ENCODE measurements around the gene UBXN6.

UBXN6 gene

DNA sequence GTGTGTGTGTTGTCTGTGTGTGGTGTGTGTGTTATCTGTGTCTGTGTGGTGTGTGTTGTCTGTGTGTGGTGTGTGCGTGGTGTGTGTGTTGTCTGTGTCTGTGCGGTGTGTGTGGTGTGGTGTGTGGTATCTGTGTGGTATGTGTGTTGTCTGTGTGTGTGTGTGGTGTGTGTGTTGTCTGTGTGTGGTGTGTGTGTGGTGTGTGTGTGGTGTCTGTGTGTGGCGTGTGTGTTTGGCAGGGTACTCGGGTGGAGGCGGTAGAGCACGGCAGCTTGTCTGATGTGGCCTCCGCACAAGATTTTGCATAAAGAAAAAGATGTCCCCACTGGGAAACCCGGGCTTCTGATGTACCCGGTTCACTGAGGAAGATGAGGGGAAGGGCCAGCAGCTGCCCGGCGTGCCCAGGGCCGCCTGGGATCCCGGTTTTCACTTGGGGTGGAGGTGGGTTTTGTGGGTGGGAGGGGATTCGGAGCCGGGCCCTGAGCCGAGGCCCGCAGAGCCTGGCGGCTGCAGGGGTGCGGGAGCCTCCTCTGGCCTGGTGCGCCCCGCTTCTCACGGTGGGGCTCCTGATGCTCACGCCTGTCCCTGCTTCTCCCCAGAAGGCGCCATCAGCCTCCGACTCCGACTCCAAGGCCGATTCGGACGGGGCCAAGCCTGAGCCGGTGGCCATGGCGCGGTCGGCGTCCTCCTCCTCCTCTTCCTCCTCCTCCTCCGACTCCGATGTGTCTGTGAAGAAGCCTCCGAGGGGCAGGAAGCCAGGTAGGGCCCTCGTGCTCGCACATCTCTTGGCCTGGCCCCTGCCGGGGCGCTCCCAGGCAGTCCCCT is 35.7 kb upstream of the UBXN6 start:
- no peak for DNase-seq

DNA sequence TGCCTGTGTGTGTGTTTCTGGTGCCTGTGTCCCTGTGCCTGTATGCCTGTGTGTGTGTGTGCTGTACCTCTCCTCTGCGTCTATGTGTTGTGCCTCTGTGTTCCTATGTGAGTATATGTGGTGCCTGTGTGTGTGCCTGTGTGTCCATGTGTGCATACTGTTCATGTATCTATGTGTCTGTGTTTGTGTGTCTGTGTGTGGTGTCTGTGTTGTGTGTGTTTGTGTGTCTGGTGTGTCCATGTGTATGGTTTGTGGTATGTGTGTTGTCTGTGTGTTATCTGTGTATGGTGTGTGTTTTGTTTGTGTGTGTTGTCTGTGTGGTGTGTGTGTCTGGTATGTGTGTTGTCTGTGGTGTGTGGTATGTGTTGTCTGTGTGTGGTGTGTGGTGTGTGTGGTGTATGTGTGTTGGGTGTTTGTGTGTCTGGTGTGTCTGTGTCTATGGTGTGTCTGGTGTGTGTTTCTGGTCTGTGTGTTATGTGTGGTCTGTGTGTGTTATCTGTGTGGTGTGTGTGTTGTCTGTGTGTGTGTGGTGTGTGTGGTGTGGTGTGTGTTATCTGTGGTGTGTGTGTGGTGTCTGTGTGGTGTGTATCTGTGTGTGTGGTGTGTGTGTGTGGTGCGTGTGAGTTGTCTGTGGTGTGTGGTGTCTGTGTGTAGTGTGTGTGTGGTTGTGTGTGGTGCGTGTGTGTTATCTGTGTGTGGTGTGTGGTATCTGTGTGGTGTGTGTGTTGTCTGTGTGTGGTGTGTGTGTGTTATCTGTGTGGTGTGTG is 34.9 kb upstream of the UBXN6 start:
- DNase-seq: no peak

DNA sequence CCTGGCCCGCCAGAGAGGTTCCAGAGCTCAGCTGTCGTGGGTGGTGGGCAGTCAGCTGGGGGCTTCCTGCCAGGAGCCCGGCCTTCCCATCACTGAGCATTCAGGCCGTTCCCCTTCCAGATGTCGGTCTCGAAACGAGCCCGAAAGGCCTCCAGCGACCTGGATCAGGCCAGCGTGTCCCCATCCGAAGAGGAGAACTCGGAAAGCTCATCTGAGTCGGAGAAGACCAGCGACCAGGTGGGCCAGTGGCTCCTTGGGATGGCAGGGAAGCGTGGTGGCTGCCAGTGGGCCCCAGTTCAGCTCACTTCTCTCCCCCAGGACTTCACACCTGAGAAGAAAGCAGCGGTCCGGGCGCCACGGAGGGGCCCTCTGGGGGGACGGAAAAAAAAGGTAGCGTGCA is 33.9 kb upstream of the UBXN6 start:
- DNase-seq: no peak

DNA sequence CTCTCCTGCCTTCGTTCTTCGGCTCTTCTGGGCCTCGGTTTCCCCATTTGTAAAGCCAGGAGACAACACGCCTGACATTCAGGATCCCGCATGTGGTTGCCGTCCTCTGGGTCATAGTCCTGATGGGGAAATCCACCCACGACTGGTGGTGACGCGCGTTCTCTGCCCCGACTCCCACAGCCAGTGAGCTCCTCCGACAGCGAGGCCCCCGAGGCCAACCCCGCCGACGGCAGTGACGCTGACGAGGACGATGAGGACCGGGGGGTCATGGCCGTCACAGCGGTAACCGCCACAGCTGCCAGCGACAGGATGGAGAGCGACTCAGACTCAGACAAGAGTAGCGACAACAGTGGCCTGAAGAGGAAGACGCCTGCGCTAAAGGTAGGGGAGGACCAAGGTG is 30.9 kb upstream of the UBXN6 start:
- no peak for DNase-seq

DNA sequence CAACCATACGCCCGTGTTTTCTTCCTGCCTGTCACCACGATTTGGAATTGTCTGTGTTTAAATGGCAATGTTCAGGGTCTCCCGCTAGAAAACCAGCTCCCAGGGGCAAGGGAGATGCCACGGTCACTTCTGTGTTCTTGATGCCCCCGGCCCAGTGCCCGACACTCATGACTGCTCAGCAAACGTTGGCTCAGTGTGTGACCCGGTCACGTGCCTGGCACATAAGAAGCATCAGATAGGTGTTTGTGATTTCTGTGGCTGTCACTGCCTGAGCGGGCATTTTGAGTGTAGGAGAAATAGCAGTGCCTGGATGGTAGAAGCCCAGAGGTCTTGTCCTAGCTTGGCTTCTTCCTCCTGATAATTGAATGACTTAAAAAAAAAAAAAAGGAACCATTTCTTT is 30.0 kb upstream of the UBXN6 start:
- DNase-seq: no peak

DNA sequence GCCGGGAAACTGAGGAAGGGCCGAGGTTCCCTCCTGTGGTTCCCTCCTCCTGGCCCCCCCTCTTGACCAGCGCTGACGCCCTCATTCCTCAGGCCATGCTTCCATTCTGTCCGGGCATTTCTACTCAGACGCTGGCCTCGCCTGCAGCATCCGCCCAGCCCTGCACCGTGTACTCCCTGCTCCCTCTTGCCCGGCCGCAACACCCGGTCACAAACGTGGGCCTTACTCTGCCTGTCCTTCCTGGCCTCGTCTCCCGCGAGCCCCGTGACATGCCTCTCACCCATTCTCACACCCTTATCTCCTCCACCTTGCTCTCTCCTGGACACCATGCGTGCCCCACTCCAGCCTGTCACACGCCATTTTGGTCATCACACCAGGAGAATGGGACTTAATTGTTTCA is 25.8 kb upstream of the UBXN6 start:
- DNase-seq: no peak

DNA sequence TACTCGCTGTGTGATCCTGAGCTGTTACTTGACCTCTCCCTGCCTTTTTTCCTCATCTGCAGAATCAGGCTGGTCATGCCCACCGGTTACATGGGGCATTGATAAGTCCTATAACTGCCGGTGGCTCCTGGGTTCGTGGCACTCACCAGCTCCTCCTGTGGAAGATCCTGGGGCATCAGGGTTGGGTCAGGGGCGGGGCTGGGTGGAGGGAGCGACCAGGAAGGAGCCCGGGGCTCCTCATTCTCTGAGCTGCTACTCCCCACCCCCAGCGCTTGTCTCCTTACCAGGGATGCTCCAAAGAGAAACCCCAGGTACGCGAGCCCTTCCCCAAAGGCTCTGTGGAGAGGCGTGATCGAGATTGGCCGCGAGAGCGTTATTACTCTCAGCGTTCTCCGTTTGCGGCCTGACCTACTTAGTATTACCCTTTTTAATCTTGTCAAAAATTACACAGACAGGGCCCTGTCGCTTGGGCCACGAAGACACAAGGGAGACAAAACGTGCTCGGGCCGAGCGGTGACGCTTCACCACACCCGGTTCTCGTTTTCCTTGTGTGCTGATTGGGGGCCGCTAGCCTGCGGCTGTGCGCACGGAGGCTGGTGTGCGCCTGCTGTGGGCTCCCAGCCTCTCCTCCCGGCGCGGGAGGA is 25.2 kb upstream of the UBXN6 start:
- DNase-seq: no peak

DNA sequence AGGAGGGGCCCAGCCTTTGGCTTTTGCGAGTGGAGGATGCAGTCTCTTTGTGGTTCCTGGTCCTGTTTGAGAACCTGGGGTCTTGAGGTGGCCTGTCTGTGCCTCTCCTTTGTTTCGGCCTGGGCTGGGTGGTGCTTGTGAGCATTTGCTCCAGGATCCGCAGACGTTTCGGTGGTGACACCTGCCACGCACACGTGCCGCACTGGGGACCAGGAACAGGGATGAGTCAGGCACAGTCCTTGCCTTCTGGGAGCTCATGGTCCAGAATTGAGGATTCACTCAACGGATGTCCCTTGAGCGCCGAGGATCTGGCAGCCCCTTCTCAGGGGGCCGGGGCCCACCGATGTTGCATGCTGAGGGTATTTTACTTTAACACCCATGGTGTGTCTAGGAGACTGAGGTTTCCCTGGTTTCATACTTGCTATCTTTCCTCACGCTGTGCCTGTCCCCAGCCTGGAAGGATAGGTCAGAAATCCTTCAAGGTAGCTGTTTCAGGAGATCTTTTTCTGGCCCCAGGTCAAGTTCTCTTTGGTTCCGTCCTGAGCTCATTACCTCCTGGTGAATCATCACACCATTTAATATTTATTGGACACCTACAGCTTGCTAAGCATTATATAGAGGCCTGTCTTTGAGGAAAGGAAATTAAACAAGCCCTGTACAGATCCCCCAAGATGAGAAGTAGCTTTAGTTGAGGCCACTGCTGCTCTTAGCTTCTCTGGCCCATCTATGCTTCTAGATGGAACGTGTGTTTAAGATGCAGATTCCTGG is 19.6 kb upstream of the UBXN6 start:
- DNase-seq: no peak

DNA sequence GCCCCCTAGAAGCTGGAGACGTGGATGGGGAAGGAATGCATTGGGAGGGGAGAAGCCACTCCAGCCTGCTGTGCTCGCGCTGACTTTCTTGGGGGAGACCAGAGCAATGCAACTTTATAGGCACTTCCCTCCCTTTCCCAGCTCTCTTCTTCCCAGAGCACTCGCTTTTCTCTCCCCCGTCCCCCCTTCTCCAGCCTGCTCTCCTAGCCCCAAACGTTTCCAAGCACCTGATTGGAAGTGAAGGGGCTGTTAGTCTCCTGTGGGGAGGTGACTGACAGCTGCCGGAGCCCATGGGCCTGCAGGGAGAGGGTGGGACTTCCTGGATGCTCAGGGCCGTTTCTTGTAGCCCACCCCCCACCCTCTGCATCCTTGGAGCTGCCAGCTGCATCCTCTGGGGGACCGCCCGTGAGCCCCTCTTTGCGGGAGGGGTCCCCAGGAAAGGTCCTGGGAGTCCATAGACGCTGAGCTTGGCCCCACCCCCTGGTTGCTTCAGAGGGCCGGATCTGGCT is 17.0 kb upstream of the UBXN6 start:
- DNase-seq: no peak

DNA sequence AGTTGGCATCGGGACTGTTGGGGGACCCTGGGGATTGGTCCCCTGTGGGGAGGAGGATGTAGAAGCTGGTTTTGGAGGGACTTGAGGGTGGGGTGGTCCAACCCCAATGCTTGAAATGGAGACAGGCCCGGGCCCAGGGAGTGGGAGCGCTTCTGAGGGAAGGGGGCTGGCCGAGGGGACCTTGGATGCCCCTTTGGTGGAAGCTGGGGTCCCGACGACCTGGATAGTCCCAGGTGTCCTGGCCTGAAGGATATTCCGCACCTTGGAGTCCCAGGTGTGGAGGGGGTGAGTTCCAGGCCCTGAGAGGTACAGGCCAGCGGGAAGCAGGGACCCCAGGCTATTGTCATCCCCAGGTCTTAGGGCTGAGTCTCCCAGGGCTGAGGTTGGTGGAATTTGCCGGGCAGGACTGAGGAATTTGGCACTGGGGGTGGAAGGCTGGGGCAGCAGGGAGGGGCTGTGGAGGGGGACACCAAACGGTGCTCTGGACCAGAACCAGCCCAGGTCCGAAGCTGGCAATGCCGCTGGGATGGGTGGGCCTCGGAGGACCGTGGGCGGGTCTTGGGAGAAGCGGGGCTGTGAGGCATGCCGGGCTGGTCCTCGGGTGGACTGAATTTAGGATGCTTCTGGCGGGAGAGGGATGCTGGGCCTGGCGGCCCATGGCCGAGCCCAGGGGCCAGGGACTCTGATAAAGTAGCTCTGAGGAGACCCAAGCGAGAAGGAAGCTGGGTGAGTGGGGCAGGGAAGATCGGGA is 16.3 kb upstream of the UBXN6 start:
- no peak for DNase-seq

DNA sequence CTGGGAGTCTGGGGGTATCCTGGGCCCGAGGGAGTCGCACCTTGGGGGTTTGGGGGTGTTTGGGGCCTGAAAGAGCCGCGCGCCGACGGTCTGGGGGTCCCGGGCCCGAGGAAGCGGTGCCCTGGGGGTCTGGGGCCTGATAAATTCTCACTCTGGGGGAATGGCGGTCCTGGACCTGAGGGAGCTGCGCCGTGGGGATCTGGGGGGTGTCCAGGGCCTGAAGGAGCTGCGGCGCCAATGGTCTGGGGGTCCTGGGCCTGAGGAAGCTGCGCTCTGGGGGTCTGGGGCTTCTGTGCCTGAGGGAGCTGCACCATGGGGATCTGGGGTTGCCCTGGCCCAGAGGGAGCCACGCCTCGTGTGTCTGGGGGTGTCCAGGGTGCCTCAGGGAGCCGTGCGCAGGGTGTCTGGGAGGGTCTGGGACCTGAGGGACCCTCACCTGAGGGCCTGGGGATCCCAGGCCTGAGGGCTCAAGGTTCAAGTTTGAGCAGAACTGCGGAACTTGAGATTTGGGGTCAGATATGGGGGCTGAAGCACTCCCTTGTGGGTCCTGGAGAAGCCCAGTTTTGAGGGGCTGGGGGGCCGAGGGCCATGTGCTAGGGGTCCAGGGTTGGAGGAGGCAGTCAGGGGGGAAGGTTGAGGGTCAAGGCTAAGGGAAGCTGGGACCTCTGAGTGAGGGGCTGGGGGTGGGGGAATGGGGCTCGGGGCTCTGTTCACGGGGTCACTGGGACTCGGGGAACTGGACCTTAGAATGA is 15.6 kb upstream of the UBXN6 start:
- DNase-seq: no peak

DNA sequence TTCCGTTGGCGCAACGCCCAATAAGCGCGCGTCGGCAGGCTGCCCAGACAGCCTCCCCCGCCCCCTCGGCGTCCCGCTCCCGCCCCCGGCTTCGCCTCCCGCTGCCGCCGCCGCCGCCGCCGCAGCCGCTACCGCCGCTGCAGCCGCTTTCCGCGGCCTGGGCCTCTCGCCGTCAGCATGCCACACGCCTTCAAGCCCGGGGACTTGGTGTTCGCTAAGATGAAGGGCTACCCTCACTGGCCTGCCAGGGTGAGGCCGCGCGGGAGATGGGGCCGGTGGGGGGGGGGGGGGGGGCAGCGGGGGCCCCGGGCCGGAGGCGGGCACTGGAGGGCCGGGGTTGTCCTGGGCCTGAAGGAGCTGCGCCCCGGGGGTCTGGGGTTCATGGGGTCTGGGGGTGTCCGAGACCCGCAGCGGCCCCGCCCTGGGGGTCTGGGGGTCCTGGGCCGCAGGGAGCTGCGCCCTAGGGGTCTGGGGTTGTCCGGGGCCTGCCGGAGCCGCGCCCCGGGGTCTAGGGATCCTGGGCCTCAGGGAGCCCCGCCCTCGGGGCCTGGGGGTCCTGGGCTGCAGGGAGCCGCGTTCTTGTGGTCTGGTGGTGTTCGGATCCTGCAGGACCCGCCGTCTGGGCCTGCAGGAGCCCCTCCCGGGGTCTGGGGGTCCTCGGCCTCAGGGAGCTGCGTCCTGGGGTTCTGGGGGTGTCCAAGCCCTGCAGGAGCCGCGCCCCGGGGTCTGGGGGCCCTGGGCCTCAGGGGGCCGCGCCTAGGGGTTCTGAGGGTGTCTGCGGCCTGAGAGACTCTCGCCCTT is 14.8 kb upstream of the UBXN6 start, which contains the start of gene HDGFL2:
TSS of gene HDGFL2 (plus strand) at position 124 of the 801 bp plus-strand sequence. CDS start at position 178, 54 bp downstream.
- DNase-seq: no peak

DNA sequence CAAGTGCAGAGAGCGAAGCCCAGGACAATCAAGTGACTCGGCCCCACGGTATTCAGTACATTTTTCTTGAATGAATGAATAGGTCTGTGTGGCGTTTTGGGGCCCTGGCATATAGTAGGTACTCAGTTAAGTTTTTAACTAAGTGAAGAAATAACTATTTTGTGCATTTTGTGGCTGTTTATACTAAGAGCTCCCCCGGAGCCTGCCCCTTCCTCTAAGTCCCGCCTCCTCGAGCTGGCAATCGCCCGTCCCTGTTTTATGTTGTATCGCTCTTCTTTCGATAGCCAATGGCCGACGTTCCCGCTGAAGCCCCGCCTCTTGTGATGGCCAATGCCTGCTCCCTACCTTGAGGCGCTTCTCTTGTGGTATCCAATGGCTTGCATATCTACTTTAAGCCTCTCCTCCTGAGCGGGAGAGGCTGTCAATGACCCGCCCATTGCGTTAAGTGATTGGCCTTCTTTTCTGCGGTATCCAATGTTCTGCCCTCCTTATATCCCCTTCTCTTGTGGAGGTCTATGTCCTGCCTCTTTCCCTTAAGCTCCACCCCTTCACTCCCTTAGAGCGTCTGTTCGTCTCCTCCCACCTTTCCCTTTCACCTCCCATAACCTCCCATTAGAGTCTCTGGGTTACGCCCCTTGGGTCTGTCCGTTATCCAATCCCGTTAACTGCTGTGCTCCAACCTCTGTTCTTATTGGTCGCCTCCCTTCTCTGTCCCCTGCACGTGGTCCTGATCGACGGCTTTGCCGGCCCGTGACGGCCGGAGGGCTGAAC is 14.0 kb upstream of the UBXN6 start:
- no peak for DNase-seq

DNA sequence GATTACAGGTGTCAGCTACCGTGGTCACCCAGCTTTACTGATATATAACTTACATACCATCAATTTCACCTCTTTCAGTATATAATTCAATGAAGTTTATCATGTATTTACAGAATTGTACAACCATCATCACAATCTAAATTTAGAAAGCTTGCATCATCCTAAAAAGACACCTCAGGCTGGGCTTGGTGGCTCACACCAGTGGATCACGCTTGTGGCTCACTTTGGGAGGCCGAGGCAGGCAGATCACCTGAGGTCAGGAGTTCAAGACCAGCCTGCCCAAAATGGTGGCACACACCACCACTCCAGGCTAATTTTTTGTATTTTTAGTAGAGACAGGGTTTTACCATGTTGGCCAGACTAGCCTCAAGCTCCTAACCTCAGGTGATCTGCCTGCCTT is 10.2 kb upstream of the UBXN6 start:
- no peak for DNase-seq

DNA sequence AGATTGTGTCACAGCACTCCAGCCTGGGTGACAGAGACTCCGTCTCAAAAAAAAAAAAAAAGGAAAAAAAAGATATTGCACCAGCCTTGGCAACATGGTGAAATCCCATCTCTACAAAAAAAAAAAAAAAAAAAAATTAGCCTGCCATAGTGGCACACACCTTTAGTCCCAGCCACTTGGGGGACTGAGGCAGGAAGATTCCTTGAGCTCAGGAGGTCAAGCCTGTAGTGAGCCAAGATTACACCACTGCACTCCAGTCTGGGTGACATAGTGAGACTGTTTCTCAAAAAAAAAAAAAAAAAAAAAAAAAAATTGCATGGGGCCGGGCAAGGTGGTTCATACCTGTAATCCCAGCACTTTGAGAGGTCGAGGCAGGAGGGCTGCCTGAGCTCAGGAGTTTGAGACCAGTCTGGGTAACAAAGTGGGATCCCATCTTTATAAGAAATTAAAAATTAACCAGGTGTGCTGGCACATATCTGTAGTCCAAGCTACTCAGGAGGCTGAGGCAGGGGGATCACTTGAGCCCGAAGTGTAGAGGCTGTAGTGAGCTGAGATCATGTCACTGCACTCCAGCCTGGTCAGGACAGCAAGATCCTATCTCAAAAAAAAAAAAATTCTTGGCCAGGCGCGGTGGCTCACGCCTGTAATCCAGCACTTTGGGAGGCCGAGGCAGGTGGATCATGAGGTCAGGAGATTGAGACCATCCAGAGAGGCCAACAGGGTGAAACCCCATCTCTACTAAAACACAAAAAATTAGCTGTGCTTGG is 7.4 kb upstream of the UBXN6 start:
- no peak for DNase-seq

DNA sequence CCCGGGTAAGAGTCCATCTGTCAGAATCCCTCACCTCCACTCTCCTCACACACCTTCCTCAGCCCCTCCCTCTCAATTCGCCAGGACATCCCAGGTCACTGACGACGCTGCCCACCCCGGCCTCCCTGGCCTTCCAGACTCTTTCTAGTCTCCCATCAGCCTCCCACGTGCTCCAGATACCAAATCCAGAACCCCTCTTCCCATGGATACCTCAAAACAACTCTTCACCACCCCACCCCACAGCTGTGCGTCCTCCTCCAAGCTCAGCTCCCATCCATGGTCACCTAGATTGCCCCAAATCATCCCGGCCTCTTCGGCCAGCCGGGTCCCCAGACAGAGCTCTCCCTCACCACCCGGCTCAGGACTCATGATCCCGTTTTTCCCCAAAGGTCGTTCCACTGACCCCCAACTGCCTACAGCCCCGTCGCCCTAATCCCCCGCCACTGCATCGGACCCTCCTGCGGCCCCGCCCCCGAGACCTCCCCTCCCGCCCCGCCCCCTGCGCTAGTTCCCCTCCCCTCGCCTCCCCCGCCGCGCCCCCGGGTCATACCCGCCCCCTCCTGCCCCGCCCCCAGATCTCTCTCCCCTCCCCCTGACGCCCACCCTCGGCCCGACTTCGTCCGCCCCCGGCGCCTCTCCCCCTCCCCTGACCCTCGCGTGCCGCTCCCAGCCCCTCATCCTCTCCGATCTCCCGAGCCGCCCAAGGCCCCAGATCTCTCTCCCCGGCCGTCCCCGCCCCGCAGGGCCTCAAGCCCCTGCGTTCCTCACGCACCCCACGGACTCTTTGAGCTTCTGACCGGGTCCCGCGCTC is 546 bp downstream of the UBXN6 start:
- DNase-seq: no peak

DNA sequence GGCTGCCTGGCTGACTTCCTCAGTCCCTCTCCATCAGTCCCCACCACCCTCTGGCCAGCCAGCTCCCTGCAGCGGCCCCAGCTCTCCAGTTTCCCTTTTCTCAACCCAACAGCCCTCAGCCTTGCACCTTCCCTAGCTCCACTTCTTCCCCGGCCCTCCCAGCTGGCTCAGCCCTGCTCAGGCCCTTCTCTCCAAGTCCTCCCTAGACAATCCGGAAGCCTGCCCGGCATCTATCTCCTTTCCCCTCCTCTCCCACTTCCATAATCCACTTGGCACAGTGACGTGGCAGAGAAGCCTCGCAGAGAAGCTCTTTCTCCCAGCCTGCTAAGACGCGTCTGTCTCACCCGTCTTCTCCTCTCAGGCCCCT is 1.1 kb downstream of the UBXN6 start:
- DNase-seq: no peak

All from cortex of kidney (tissue), 1 donor.